HG02943 (cell line): ENCODE data around the gene EMC8.

ENCODE experiments used
- ATAC-seq: cut with Tn5 transposase; IDR thresholded peaks from one replicate; pipeline ENCODE4 v1.9.1; 2021; ENCODE audit warnings: mild to moderate bottlenecking, low read depth, moderate library complexity; ENCODE audit not compliant: unreplicated experiment

Gene EMC8

GRCh38 chr16:85793662-85794298, 5.6 kb downstream of the EMC8 start:
- ATAC-seq = no peak

- no peak for ATAC-seq
Measured at GRCh38 chr16:85789773-85790172, 9.6 kb downstream of the EMC8 start.

- ATAC-seq = no peak
Measured at GRCh38 chr16:85788819-85789218, 10.5 kb downstream of the EMC8 start.

GRCh38 chr16:85785927-85786326, 13.4 kb downstream of the EMC8 start:
- no peak for ATAC-seq

GRCh38 chr16:85784813-85785212, 14.5 kb downstream of the EMC8 start:
- ATAC-seq = no peak

GRCh38 chr16:85783441-85783840, 15.9 kb downstream of the EMC8 start:
- ATAC-seq = no peak

GRCh38 chr16:85782451-85782850, 16.9 kb downstream of the EMC8 start:
- ATAC-seq = no peak

GRCh38 chr16:85781695-85782370, 17.5 kb downstream of the EMC8 start:
- ATAC-seq = no peak

GRCh38 chr16:85781156-85781555, 18.2 kb downstream of the EMC8 start:
- no peak for ATAC-seq

GRCh38 chr16:85780281-85780680, 19.1 kb downstream of the EMC8 start:
- no peak for ATAC-seq

- no peak for ATAC-seq
Measured at GRCh38 chr16:85778873-85779272, 20.5 kb downstream of the EMC8 start.

- no peak for ATAC-seq
Measured at GRCh38 chr16:85777583-85778310, 21.6 kb downstream of the EMC8 start.

- no peak for ATAC-seq
Measured at GRCh38 chr16:85774811-85775210, 24.5 kb downstream of the EMC8 start.

- ATAC-seq = no peak
Measured at GRCh38 chr16:85774136-85774535, 25.2 kb downstream of the EMC8 start.

GRCh38 chr16:85773044-85773443, 26.3 kb downstream of the EMC8 start:
- no peak for ATAC-seq

- no peak for ATAC-seq
Measured at GRCh38 chr16:85770741-85771140, 28.6 kb downstream of the EMC8 start.

- no peak for ATAC-seq
Measured at GRCh38 chr16:85768199-85768598, 31.1 kb downstream of the EMC8 start.

GRCh38 chr16:85767531-85767930, 31.8 kb downstream of the EMC8 start:
- ATAC-seq = no peak

- ATAC-seq = no peak
Measured at GRCh38 chr16:85765767-85766166, 33.6 kb downstream of the EMC8 start.

GRCh38 chr16:85765211-85765610, 34.1 kb downstream of the EMC8 start:
- no peak for ATAC-seq

- ATAC-seq = no peak
Measured at GRCh38 chr16:85763616-85764015, 35.7 kb downstream of the EMC8 start.

GRCh38 chr16:85762970-85763369, 36.4 kb downstream of the EMC8 start:
- no peak for ATAC-seq
